Measurements from ENCODE around the gene CREBZF. TPM values are rescaled to one million over a fixed set of nuclear protein-coding genes. Genes with fewer than 3 reads are reported as not detected.

The CREBZF gene
- total RNA-seq, 2 experiments from 2014 or later = 82.1 to 120 TPM

- POLR2A ChIA-PET = interaction anchor here (0.7 to 7.4 kb wide), 13 partner anchors 11 to 653 kb away, joined by 3 to 94 read pairs (median 4); partner anchors contain the start of genes CREBZF, DLG2 and TMEM126B
- DNase-seq (ENCODE audit: low spot score) = peak; percentile 91
- no peaks in the 10 kb centered on the region; the same call in 1 of the 2 replicates for H3K9me3 ChIP-seq (ENCODE audit: low read length)
- H3K4me1 ChIP-seq (ENCODE audit: insufficient read depth, low read length, poor library complexity, severe bottlenecking) = peaks cover 33% of the 10 kb centered on the region
- H4K20me1 ChIP-seq (ENCODE audit: insufficient read depth, low read length) = no peaks in the 10 kb centered on the region
- intact Hi-C loops (cut with micrococcal nuclease; ENCODE audit: unreplicated experiment) = loop anchor here (1.0 to 5.0 kb wide), 3 partner anchors 16 to 420 kb away; partner anchors contain the start of gene PICALM
- no TSS peak for BruUV-seq (replicated peaks)
- H3K4me3 ChIP-seq (ENCODE audit: low read depth, low read length, poor library complexity, severe bottlenecking) = peak within 1 kb of the TSS; percentile 74
- no peaks in the 10 kb centered on the region for H3K9me2 ChIP-seq (ENCODE audit: insufficient read depth, low read length)
- H3K36me3 ChIP-seq (ENCODE audit: insufficient read depth, low read length) = peaks cover 19% of the 10 kb centered on the region; the same call in 1 of the 2 replicates
- TF ChIP-seq EZH2phosphoT487 (IDR thresholded peaks at IDR 0.05; ENCODE audit: borderline replicate concordance, low read depth, low read length) (no peak), CTCF (conservative IDR thresholded peaks at IDR 0.05; ENCODE audit: low read length) (no peak)
- CTCF ChIA-PET (ENCODE audit: unreplicated experiment) = interaction anchor here (0.6 to 1.6 kb wide), 6 partner anchors 8 to 20 kb away, joined by 3 to 5 read pairs (median 4); partner anchors contain the start of genes DLG2 and TMEM126B
- H2AFZ ChIP-seq (ENCODE audit: low read length) = peak within 1 kb of the TSS; percentile 86
- peak within 1 kb of the TSS; percentile 72 for H3K27ac ChIP-seq (ENCODE audit: low read depth, low read length, poor library complexity, severe bottlenecking)
- peaks cover 30% of the 10 kb centered on the region; the same call in 1 of the 2 replicates for H3K79me2 ChIP-seq (ENCODE audit: insufficient read depth, low read depth, low read length)
- peak within 1 kb of the TSS; percentile 82 for H3K4me2 ChIP-seq (ENCODE audit: low read length)
Measured at GRCh38 chr11:85647604-85648299, 17.2 kb downstream of the CREBZF start, which contains the start of gene TMEM126A. Gene TMEM126A (plus strand): TSS chr11:85647967. CDS start chr11:85650256, 2,289 bp downstream.

DNA sequence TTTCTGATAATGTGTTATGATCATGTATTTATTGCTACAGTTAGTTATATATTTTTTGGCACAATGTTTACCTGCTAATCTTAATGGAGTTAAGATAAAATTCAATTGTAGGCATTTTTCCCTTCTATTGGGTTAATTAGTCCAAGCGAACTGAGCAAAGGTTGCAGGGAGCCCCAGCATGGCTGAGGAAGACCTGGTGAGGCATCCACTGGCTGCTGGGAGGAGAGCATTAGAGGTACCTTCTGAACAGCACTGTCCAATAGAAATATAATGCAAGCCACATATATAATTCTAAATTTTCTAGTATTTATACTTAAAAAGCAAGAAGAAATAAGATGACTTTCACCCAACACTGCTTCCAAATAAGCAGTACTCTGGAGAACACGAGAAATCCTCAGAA is 17.9 kb downstream of the CREBZF start:
- Histone ChIP-seq H3K4me2 (ENCODE audit: low read length) (peak overlapping the region; percentile 81), H3K4me3 (ENCODE audit: low read depth, low read length, poor library complexity, severe bottlenecking) (peak overlapping the region; percentile 74), H3K4me1 (ENCODE audit: insufficient read depth, low read length, poor library complexity, severe bottlenecking) (peaks cover 33% of the 10 kb centered on the region), H3K79me2 (ENCODE audit: insufficient read depth, low read depth, low read length) (peaks cover 30% of the 10 kb centered on the region; the same call in 1 of the 2 replicates), H2AFZ (ENCODE audit: low read length) (peak overlapping the region; percentile 86), H3K36me3 (ENCODE audit: insufficient read depth, low read length) (peaks cover 16% of the 10 kb centered on the region; the same call in 1 of the 2 replicates), H3K9me2 (ENCODE audit: insufficient read depth, low read length) (no peaks in the 10 kb centered on the region), H3K9me3 (ENCODE audit: low read length) (no peaks in the 10 kb centered on the region; the same call in 1 of the 2 replicates), H3K27ac (ENCODE audit: low read depth, low read length, poor library complexity, severe bottlenecking) (peak overlapping the region; percentile 72), H4K20me1 (ENCODE audit: insufficient read depth, low read length) (no peaks in the 10 kb centered on the region)
- TF ChIP-seq EZH2phosphoT487 (IDR thresholded peaks at IDR 0.05; ENCODE audit: borderline replicate concordance, low read depth, low read length) (no peak), CTCF (conservative IDR thresholded peaks at IDR 0.05; ENCODE audit: low read length) (no peak)
- intact Hi-C loops (cut with micrococcal nuclease; ENCODE audit: unreplicated experiment) = loop anchor here (1.0 to 5.0 kb wide), 2 partner anchors 17 to 420 kb away; partner anchors contain the start of gene PICALM
- BruUV-seq (replicated peaks) = no TSS peak
- ChIA-PET CTCF (ENCODE audit: unreplicated experiment) (interaction anchor here (0.9 to 1.6 kb wide), 5 partner anchors 9 to 19 kb away, joined by 4 to 5 read pairs (median 4); partner anchors contain the start of genes DLG2 and TMEM126B), POLR2A (interaction anchor here (0.6 to 7.4 kb wide), 10 partner anchors 11 to 653 kb away, joined by 3 to 94 read pairs (median 5); partner anchors contain the start of genes CREBZF, DLG2 and TMEM126B)
- DNase-seq (ENCODE audit: low spot score) = no peak
